Measurements from ENCODE around the gene ROCK2. TPM values are rescaled to one million over a fixed set of nuclear protein-coding genes. Genes with fewer than 3 reads are reported as not detected.
A peak's percentile ranks its signal among the peaks of the same experiment; 100 is the strongest.

Gene ROCK2
- total and polyA plus RNA-seq, 10 donors = 4.0 to 89.6 (median 65.8) TPM

- peak; percentile 86 for DNase-seq
- H3K36me3 ChIP-seq = no peaks in the 10 kb centered on the region
- intact Hi-C loops (cut with DNase I; ENCODE audit: low total_unique reads) = loop anchor here (5.0 to 10.0 kb wide), 2 partner anchors 314 to 451 kb away; no protein-coding TSS in a partner anchor
- no peaks in the 10 kb centered on the region for H3K9me3 ChIP-seq
- TF ChIP-seq POLR2AphosphoS5 (IDR thresholded peaks at IDR 0.05) (no peak), CTCF (IDR thresholded peaks at IDR 0.05 in 8 of 11, conservative IDR thresholded peaks at IDR 0.05 in 3 of 11) (no peak), POLR2A (IDR thresholded peaks at IDR 0.05) (no peak)
- peaks cover 18 to 58% (median 42%) of the 10 kb centered on the region in 6 donors for H3K4me1 ChIP-seq
- H3K27ac ChIP-seq = peak overlapping the region in 5 of 8 donors; percentile 14 to 65 (median 52)
- peak overlapping the region in 7 of 8 donors; percentile 29 to 69 (median 41) for H3K4me3 ChIP-seq
- peaks cover 0 to 18% (median 0%) of the 10 kb centered on the region in 7 donors for H3K27me3 ChIP-seq (replicated peaks in 1 of 7)
- WGBS, 5 donors = 33 to 58% (median 50%) methylated on average over 10 to 25 of the region's 25 CpGs
These were observed 211.0 kb downstream of the ROCK2 start for GRCh38 chr2:11133238-11133935.

- H3K4me3 ChIP-seq = peak overlapping the region in 5 of 8 donors; percentile 36 to 69 (median 45)
- H3K36me3 ChIP-seq = no peaks in the 10 kb centered on the region
- H3K27me3 ChIP-seq (replicated peaks in 1 of 7) = peaks cover 0 to 18% (median 0%) of the 10 kb centered on the region in 7 donors
- H3K27ac ChIP-seq = peak overlapping the region in 2 of 8 donors; percentile 48 to 65
- DNase-seq = peak; percentile 65
- no peak for TF ChIP-seq POLR2AphosphoS5 (IDR thresholded peaks at IDR 0.05)
- no peak for TF ChIP-seq CTCF (IDR thresholded peaks at IDR 0.05 in 8 of 11, conservative IDR thresholded peaks at IDR 0.05 in 3 of 11)
- no peak for TF ChIP-seq POLR2A (IDR thresholded peaks at IDR 0.05)
- 70 to 78% (median 75%) methylated on average over 16 to 19 of the region's 19 CpGs for WGBS, 5 donors
- intact Hi-C loops (cut with DNase I; ENCODE audit: low total_unique reads) = loop anchor here (5.0 to 10.0 kb wide), 2 partner anchors 315 to 453 kb away; no protein-coding TSS in a partner anchor
- H3K4me1 ChIP-seq = peaks cover 18 to 68% (median 49%) of the 10 kb centered on the region in 6 donors
- H3K9me3 ChIP-seq = no peaks in the 10 kb centered on the region
These were observed 212.3 kb downstream of the ROCK2 start for GRCh38 chr2:11132036-11132671.

GRCh38 chr2:11131166-11131920 lies 213.1 kb downstream of the ROCK2 start:
- intact Hi-C loops (cut with DNase I; ENCODE audit: low total_unique reads) = loop anchor here (5.0 to 10.0 kb wide), 2 partner anchors 316 to 453 kb away; no protein-coding TSS in a partner anchor
- H3K4me1 ChIP-seq = peaks cover 18 to 68% (median 49%) of the 10 kb centered on the region in 6 donors
- peak; percentile 73 for DNase-seq
- H3K27ac ChIP-seq = no peak overlapping the region
- no peak for TF ChIP-seq POLR2AphosphoS5 (IDR thresholded peaks at IDR 0.05)
- TF ChIP-seq POLR2A (IDR thresholded peaks at IDR 0.05) = no peak
- no peak for TF ChIP-seq CTCF (IDR thresholded peaks at IDR 0.05 in 8 of 11, conservative IDR thresholded peaks at IDR 0.05 in 3 of 11)
- no peaks in the 10 kb centered on the region for H3K36me3 ChIP-seq
- H3K4me3 ChIP-seq = no peak overlapping the region
- H3K27me3 ChIP-seq (replicated peaks in 1 of 7) = peaks cover 0 to 18% (median 0%) of the 10 kb centered on the region in 7 donors
- WGBS, 5 donors = 92 to 96% (median 93%) methylated on average over 16 to 20 of the region's 20 CpGs
- no peaks in the 10 kb centered on the region for H3K9me3 ChIP-seq

Small RNAs within 50 kb of the gene (small RNA-seq; reads per million reads assigned to genes)
- 0 reads per million in 4 donors for gene RNU6-1081P

Other genes with a start within 250 kb of the ROCK2 start
- gene SLC66A3, start 189.2 kb downstream of the ROCK2 start, total RNA-seq = 10 to 100 TPM; 28.0 to 82.1 (median 53.8) TPM
- 10 to 100 TPM; 16.8 to 26.8 (median 19.4) TPM for gene SLC66A3, start 189.2 kb downstream of the ROCK2 start, polyA plus RNA-seq
- 10 to 100 TPM in 2 of 7 donors, 1 to 10 TPM in 5; 7.3 to 13.6 (median 8.7) TPM for gene E2F6, start 121.5 kb upstream of the ROCK2 start, total RNA-seq
- 1 to 10 TPM; 4.7 to 7.7 (median 4.7) TPM for gene E2F6, start 121.5 kb upstream of the ROCK2 start, polyA plus RNA-seq
- 1 to 10 TPM in 1 of 7 donors, under 1 TPM in 6; 0.35 to 1.6 (median 0.68) TPM for gene GREB1, start 189.4 kb upstream of the ROCK2 start, total RNA-seq
- gene GREB1, start 189.4 kb upstream of the ROCK2 start, polyA plus RNA-seq = under 1 TPM in 2 of 3 donors, not detected in 1; 0.06 to 0.09 TPM